Uterus (tissue), 4 donors: Measurements from ENCODE around the gene THBS4. TPM values are rescaled to one million over a fixed set of nuclear protein-coding genes. Genes with fewer than 3 reads are reported as not detected.

Experiments
- DNase-seq, 2 donors: peaks; one replicate each; pipeline ENCODE4 v3.0.0-alpha.2; 2019 to 2020
- H3K27ac ChIP-seq, 2 donors: fragments of 200-600 bp; sonication (generic); 1 replicate in 1 of 2; 2 replicates in 1 of 2; pipeline ENCODE4 v1.5.1; 2016 to 2018
- H3K27me3 ChIP-seq, 2 donors: fragments of 200-600 bp; sonication (generic); one replicate each; pipeline ENCODE4 v1.5.1; 2018 to 2019; ENCODE audit warnings: control low read depth in 1 of 2
- H3K36me3 ChIP-seq, 2 donors: fragments of 200-600 bp; sonication (generic); one replicate each; pipeline ENCODE4 v1.5.1; 2019; ENCODE audit warnings: control low read depth in 1 of 2
- H3K4me1 ChIP-seq, 2 donors: fragments of 200-600 bp; sonication (generic); one replicate each; pipeline ENCODE4 v1.5.1; 2018 to 2019; ENCODE audit warnings: control low read depth in 1 of 2
- H3K4me3 ChIP-seq, 2 donors: fragments of 200-600 bp; sonication (generic); 1 replicate in 1 of 2; 2 replicates in 1 of 2; pipeline ENCODE4 v1.5.1; 2018 to 2019; ENCODE audit warnings: mild to moderate bottlenecking in 1 of 2
- H3K9me3 ChIP-seq, 2 donors: fragments of 200-600 bp; sonication (generic); one replicate each; pipeline ENCODE4 v1.5.1; 2019; ENCODE audit warnings: control low read depth in 1 of 2
- POLR2A ChIP-seq, 2 donors: fragments of 450-650 bp; IDR thresholded peaks; one replicate each; pipeline ENCODE4 v1.6.1; 2016; ENCODE audit warnings: antibody characterized with exemption in 2 of 2, mild to moderate bottlenecking in 1 of 2, moderate library complexity in 1 of 2
- intact Hi-C: fragments of 100-400 bp; cut with DNase I; formaldehyde crosslinking; loops from one replicate; pipeline ENCODE4 v1.15.1; 2023; ENCODE audit warnings: low total_unique reads
- total RNA-seq, 4 donors: library from RNA; depleted of rRNA in 3 of 4; stranded (reverse); fragments of >200 nt in 3 of 4; gene quantifications; one replicate each; pipeline versions ENCODE4 v1.1.0 to v1.2.4, GENCODE V29; 2014 to 2023
- TF ChIP-seq, protein P1 (sequence below), 4 experiments: fragments of 200-600 bp in 2 of 4; fragments of 450-650 bp in 2 of 4; sonication (generic) in 2 of 4; IDR thresholded peaks; one replicate each; pipeline ENCODE4 v1.5.1; 2016 to 2019; ENCODE audit warnings: antibody characterized with exemption in 4 of 4, mild to moderate bottlenecking in 2 of 4, moderate library complexity in 1 of 4
- donor health status: DM: yes; HTN: yes; CAD: no.

The THBS4 gene
- total RNA-seq, 4 donors from 2014 or later, result 4.7 to 40.4 (median 6.0) TPM

DNA sequence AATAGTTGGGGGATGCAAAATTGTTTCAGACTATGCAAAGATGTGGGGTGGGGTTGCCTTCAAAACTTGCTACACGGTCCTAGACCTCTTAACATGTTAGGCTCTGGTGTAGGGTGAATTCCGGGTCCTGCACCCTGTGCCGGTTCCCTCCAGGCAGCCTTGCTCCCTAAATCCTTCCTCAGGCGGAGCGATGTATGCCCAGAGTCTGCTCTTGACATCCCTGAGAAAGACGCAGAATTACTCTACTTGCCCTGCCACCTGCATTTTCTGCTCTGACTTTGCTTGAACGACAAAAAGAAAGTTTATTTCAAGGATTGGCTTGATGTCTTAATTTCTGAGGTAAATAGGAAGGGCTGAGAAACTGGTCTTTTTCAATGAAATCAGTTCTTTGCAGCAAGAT is 691 bp downstream of the THBS4 start:
- intact Hi-C loops, result no loop called here
- no peaks in the 10 kb centered on the region for H3K36me3 ChIP-seq
- no peak for TF ChIP-seq POLR2A (IDR thresholded peaks at IDR 0.05)
- TF ChIP-seq, protein P1, sequence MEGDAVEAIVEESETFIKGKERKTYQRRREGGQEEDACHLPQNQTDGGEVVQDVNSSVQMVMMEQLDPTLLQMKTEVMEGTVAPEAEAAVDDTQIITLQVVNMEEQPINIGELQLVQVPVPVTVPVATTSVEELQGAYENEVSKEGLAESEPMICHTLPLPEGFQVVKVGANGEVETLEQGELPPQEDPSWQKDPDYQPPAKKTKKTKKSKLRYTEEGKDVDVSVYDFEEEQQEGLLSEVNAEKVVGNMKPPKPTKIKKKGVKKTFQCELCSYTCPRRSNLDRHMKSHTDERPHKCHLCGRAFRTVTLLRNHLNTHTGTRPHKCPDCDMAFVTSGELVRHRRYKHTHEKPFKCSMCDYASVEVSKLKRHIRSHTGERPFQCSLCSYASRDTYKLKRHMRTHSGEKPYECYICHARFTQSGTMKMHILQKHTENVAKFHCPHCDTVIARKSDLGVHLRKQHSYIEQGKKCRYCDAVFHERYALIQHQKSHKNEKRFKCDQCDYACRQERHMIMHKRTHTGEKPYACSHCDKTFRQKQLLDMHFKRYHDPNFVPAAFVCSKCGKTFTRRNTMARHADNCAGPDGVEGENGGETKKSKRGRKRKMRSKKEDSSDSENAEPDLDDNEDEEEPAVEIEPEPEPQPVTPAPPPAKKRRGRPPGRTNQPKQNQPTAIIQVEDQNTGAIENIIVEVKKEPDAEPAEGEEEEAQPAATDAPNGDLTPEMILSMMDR (IDR thresholded peaks at IDR 0.05), result no peak
- peaks cover 5 to 10% of the 10 kb centered on the region in 2 donors for H3K27me3 ChIP-seq
- no peak overlapping the region for H3K27ac ChIP-seq
- no peak overlapping the region for H3K4me3 ChIP-seq
- DNase-seq, result no peak
- H3K4me1 ChIP-seq, result no peaks in the 10 kb centered on the region
- H3K9me3 ChIP-seq, result no peaks in the 10 kb centered on the region

DNA sequence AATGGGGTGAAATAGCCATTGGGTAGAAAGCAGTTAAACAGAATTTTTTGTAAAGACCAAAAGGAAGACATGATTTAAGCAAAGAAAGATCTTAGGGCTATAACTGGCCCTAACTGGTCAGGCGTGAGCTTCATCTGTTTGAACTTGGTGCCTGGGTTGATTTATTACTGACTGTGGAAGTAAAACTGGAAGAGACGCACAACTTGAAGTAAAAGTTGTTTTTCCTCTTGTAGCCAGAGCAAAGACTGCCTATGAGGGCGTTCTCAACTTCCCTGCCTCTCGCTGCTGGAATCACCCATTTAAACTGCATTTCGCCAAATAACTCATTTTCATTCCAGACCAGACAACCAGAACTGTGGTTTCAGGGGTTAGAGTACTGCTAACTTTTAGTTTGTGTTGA is 1.5 kb downstream of the THBS4 start:
- Histone ChIP-seq H3K9me3 (no peaks in the 10 kb centered on the region), H3K27me3 (peaks cover 5 to 10% of the 10 kb centered on the region in 2 donors), H3K36me3 (no peaks in the 10 kb centered on the region), H3K4me3 (no peak overlapping the region), H3K4me1 (no peaks in the 10 kb centered on the region), H3K27ac (no peak overlapping the region)
- TF ChIP-seq, protein P1 (IDR thresholded peaks at IDR 0.05), result no peak
- no peak for TF ChIP-seq POLR2A (IDR thresholded peaks at IDR 0.05)
- DNase-seq, result no peak
- intact Hi-C loops, result no loop called here

DNA sequence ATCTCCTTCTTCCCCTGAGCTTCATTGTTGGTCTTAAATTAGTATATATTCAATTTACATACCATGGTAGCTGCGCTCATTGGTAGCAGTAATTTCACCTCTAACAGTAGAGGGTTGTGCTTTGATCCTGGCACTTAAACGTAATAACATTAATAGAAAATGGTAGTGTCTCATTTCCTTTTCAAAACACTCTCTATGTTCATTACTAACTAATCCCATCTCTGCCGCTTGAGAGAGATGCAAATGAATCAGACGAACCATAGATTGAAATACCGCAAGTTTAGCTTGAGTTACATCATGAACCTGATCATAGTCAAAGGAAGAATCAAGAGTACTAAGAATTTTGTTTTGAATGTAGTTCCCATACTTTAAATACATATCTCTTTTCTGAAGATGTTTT is 2.2 kb downstream of the THBS4 start:
- H3K4me1 ChIP-seq, result no peaks in the 10 kb centered on the region
- H3K36me3 ChIP-seq, result no peaks in the 10 kb centered on the region
- DNase-seq, result no peak
- TF ChIP-seq POLR2A (IDR thresholded peaks at IDR 0.05), result no peak
- TF ChIP-seq, protein P1 (IDR thresholded peaks at IDR 0.05), result no peak
- H3K27me3 ChIP-seq, result peaks cover 5 to 10% of the 10 kb centered on the region in 2 donors
- no peaks in the 10 kb centered on the region for H3K9me3 ChIP-seq
- no peak overlapping the region for H3K4me3 ChIP-seq
- H3K27ac ChIP-seq, result no peak overlapping the region
- intact Hi-C loops, result no loop called here

DNA sequence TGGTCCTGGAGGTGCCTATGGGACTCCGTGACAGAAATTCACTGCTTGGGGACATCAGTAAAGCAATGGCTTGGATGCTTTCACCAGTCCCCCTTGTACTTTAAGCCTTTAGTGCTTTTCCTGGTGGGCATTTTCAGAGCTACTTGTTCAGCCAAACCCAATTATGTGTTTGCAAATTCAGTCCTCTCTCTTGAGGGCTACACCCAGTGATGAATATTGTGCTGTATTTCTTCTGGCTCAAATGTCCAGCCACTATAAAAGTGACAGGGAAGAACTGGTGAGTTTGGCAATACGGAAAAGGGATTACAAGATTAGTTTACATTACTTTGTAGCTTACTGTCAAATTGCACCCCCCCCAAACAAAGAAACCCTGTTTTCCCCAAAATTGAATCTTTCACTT is 4.5 kb downstream of the THBS4 start:
- Histone ChIP-seq H3K36me3 (no peaks in the 10 kb centered on the region), H3K4me1 (no peaks in the 10 kb centered on the region), H3K27me3 (peaks cover 0 to 5% of the 10 kb centered on the region in 2 donors), H3K27ac (no peak overlapping the region), H3K4me3 (no peak overlapping the region), H3K9me3 (no peaks in the 10 kb centered on the region)
- intact Hi-C loops, result no loop called here
- no peak for DNase-seq
- TF ChIP-seq, protein P1 (IDR thresholded peaks at IDR 0.05), result no peak
- TF ChIP-seq POLR2A (IDR thresholded peaks at IDR 0.05), result no peak

DNA sequence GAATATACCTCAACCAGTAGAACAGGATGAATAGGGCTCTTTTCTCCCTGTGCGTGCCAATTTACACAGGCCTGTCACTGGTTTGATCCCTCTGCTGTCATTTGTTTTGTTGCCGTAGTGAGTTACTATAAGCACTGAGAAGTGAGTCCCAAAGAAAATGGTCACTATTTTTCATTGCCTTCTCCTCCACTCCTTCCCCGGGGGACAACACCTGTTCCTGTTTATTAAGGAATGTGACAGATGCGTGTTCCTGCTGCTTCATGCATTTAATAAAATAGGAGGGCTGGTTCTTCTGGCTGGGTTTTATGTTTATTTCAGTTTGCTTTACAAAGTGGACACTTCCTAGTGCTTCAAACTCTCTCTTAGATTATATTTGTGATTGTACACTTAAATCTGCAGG is 6.4 kb downstream of the THBS4 start:
- DNase-seq, result no peak
- Histone ChIP-seq H3K9me3 (no peaks in the 10 kb centered on the region), H3K4me1 (no peaks in the 10 kb centered on the region), H3K4me3 (no peak overlapping the region), H3K27ac (no peak overlapping the region), H3K27me3 (no peaks in the 10 kb centered on the region), H3K36me3 (no peaks in the 10 kb centered on the region)
- intact Hi-C loops, result no loop called here
- TF ChIP-seq, protein P1 (IDR thresholded peaks at IDR 0.05), result no peak
- TF ChIP-seq POLR2A (IDR thresholded peaks at IDR 0.05), result no peak
